HUES48 (cell line): ENCODE results near the gene LIPN.

ENCODE experiments used
- H3K27ac ChIP-seq: one replicate; pipeline ENCODE4 v1.7.0; 2013; ENCODE audit warnings: low read depth, low read length, inconsistent platforms
- H3K27me3 ChIP-seq: 2 replicates; pipeline ENCODE4 v1.6.1; 2013; ENCODE audit warnings: mild to moderate bottlenecking, low read length; ENCODE audit not compliant: control insufficient read depth, insufficient read depth
- H3K36me3 ChIP-seq: 2 replicates; pipeline ENCODE4 v1.6.1; 2013; ENCODE audit warnings: low read length; ENCODE audit not compliant: control insufficient read depth, insufficient read depth
- H3K4me1 ChIP-seq: 2 replicates; pipeline ENCODE4 v1.6.1; 2013; ENCODE audit warnings: mild to moderate bottlenecking, low read length; ENCODE audit not compliant: control insufficient read depth, insufficient read depth
- H3K4me3 ChIP-seq: 2 replicates; pipeline ENCODE4 v1.5.1; 2013; ENCODE audit warnings: mild to moderate bottlenecking, low read depth, low read length
- H3K9ac ChIP-seq: 2 replicates; pipeline ENCODE4 v1.6.1; 2013; ENCODE audit warnings: mild to moderate bottlenecking, low read depth, low read length, moderate library complexity
- H3K9me3 ChIP-seq: 2 replicates; pipeline ENCODE4 v1.6.1; 2013; ENCODE audit warnings: low read length; ENCODE audit not compliant: control insufficient read depth, insufficient read depth

Gene LIPN

DNA sequence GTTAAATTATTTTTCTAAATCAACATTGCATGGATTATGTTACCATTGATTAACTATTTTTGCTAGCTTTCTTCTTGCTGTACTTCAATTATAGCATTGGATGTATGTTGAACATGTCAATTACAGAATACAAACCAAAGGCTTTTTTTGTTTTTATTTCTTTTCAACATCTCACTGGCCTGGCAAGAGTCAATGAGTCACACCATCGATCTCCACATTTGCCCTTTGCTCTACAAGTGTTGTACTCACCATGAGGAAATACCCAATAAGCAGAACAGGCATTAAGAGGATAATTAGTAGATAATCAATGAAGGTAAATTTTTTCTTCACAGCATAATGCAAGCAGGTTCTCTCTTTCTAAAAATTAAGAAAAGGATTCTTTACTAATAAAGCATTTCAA, 68.5 kb downstream of the LIPN start:
- no peak overlapping the region for H3K4me3 ChIP-seq
- H3K27ac ChIP-seq = no peak overlapping the region
- no peak overlapping the region for H3K9ac ChIP-seq
- H3K36me3 ChIP-seq = no peaks in the 10 kb centered on the region
- no peaks in the 10 kb centered on the region for H3K9me3 ChIP-seq
- H3K4me1 ChIP-seq = no peaks in the 10 kb centered on the region
- no peaks in the 10 kb centered on the region for H3K27me3 ChIP-seq
